K562 (cell line): ENCODE data around the gene MRPL9.

Experiments used
- EP400 ChIP-seq: fragments of 450-650 bp; IDR thresholded peaks from 2 replicates; pipeline ENCODE4 v1.6.1; 2017; ENCODE audit warnings: antibody characterized with exemption, mild to moderate bottlenecking, moderate library complexity
- NFIC ChIP-seq: fragments of 450-650 bp; IDR thresholded peaks from 2 replicates; pipeline ENCODE4 v1.6.1; 2017; ENCODE audit warnings: mild to moderate bottlenecking, inconsistent platforms
- NR1H2 ChIP-seq: sonication (generic); formaldehyde crosslinking; IDR thresholded peaks from 2 replicates; pipeline ENCODE4 v1.4.0; 2020; ENCODE audit warnings: mild to moderate bottlenecking, missing genetic modification reagents
- SIN3A ChIP-seq, 2 experiments: fragments of 150-350 bp in 1 of 2; IDR thresholded peaks; 2 replicates each; pipeline ENCODE4 v1.6.1; 2011 to 2016; ENCODE audit warnings: borderline replicate concordance in 2 of 2, low read depth in 2 of 2, low read length in 2 of 2, mild to moderate bottlenecking in 2 of 2, moderate library complexity in 2 of 2; ENCODE audit not compliant: control insufficient read depth in 1 of 2

DNA sequence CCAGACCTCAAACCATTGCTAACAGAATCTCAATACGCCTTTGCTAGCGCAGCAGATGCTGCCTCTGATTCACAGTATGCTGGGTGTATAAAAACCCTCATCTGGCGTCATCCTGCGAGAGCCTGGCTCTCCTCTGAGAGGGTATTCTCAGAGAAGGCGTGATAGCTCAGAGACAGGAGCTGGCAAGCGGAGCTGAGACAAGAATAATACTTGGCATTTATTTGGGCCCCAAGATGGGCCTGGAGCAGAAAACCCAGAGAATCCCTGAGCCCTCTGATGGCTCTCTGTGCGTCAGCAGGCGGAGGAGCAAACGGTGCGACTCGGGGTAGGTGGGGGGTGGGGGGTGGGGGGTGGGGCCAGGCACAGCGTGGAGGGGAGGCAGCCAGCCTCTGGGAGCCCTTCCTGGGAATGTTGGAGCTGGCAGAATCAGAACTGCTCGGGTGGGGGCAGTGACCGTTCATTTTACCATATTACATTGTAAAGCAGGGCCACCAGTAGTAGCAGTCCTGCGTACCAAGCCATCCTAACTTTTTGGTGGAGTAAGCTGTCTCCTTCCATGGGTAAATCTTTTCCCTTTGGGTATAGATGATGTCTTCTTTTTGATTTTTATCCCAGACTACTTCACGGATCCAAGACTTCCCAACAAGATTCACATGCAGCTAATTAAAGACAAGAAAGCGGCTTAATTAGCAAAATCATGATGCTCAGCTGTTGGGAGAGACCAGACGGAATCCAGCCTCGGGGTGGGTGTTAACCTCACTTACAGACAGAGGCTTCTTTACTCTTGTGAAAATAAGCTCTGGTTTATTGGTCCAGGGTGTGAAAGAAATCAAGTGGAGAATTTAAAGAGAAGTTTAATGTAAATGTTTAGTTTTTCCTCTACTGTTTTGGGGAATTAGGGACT is 34.9 kb downstream of the MRPL9 start:
- no peak for TF ChIP-seq NFIC
- TF ChIP-seq SIN3A (IDR thresholded peaks at IDR 0.05; ENCODE audit: borderline replicate concordance in 2 of 2, control insufficient read depth in 1 of 2, low read depth in 2 of 2, low read length in 2 of 2), result no peak
- TF ChIP-seq EP400, result no peak
- no peak for TF ChIP-seq NR1H2 (CRISPR knock-in tag)
